ENCODE measurements around the gene RAPSN.

Gene RAPSN

DNA sequence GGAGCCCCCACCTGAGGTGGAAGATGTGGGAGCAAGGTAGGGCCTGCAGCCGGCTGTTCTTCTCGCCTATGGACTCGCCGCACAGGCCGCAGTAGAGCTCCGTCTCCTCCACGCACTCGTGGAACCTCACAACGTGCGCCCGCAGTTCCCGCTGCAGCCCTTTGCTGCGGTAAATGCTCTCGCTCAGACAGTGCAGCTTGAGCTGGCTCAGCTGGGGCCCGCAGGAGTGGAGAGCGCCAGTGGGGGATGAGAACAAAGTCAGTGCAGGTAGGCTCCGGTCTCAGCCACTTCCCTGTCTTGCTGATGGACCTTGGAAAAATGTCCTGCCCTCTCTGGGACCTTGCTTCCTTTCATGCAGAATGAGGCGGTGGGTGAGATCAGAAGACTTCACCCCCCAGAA is 10.2 kb downstream of the RAPSN start:
- Histone ChIP-seq H2AFZ (ENCODE audit: low read length) (no peak overlapping the region), H3K4me3 (ENCODE audit: low read depth, low read length, poor library complexity, severe bottlenecking) (no peak overlapping the region), H3K4me1 (ENCODE audit: insufficient read depth, low read length, severe bottlenecking) (peaks cover 10% of the 10 kb centered on the region), H3K4me2 (ENCODE audit: low read length) (no peak overlapping the region), H3K27me3 (ENCODE audit: insufficient read depth, low read length) (no peaks in the 10 kb centered on the region), H3K9me3 (ENCODE audit: low read length) (no peaks in the 10 kb centered on the region), H3K9ac (ENCODE audit: low read length) (no peak overlapping the region), H3F3A (ENCODE audit: insufficient read depth, low read length) (no peaks in the 10 kb centered on the region), H3K36me3 (ENCODE audit: insufficient read depth, low read length) (no peaks in the 10 kb centered on the region), H3K79me2 (ENCODE audit: insufficient read depth, low read length) (no peaks in the 10 kb centered on the region), H3K9me2 (ENCODE audit: low read depth, low read length) (no peaks in the 10 kb centered on the region), H4K20me1 (ENCODE audit: insufficient read depth, low read length) (no peaks in the 10 kb centered on the region), H3K27ac (ENCODE audit: low read depth, low read length, poor library complexity, severe bottlenecking) (no peak overlapping the region)
- TF ChIP-seq EZH2 (IDR thresholded peaks at IDR 0.05; ENCODE audit: borderline replicate concordance, low read length) (no peak), CTCF (IDR thresholded peaks at IDR 0.05; ENCODE audit: low read length) (no peak)

DNA sequence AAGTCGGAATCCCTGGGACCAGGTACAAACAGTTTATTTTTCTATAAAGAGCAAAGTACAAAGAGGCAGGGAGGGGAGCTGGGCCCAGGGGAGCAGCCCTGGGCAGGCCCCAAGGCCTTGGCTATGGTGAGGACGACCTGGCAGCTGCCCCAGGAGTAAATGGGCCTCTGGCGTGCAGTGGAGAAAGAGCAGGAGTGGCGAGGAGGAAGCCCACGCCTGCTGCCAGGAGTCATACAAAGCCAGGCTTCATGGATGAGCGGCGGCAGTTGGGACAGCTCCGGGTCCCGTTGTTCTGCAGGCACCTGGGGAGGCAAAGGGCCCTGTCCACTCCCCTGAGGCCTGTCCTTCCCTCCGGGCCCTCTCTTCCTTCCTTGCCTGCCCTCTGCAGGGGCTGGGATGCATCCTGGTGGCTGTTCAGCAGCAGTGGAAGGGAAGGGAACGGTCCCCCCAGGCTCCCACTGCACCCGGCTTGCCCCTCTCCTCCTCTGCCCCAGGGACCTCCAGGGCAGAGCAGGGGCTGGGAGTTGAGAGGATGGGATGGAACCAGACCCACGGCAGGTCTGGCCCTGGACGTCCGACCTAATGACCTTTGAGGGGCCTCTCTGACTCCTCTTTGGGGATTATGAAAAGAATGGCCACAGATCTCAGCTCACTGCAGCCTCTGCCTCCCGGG is 11.1 kb downstream of the RAPSN start:
- Histone ChIP-seq H3K36me3 (ENCODE audit: insufficient read depth, low read length) (no peaks in the 10 kb centered on the region), H3K27ac (ENCODE audit: low read depth, low read length, poor library complexity, severe bottlenecking) (no peak overlapping the region), H3K4me2 (ENCODE audit: low read length) (no peak overlapping the region), H3K79me2 (ENCODE audit: insufficient read depth, low read length) (no peaks in the 10 kb centered on the region), H3K9me3 (ENCODE audit: low read length) (no peaks in the 10 kb centered on the region), H3K4me3 (ENCODE audit: low read depth, low read length, poor library complexity, severe bottlenecking) (no peak overlapping the region), H3K4me1 (ENCODE audit: insufficient read depth, low read length, severe bottlenecking) (peaks cover 2% of the 10 kb centered on the region), H3K27me3 (ENCODE audit: insufficient read depth, low read length) (no peaks in the 10 kb centered on the region), H2AFZ (ENCODE audit: low read length) (no peak overlapping the region), H3F3A (ENCODE audit: insufficient read depth, low read length) (no peaks in the 10 kb centered on the region), H4K20me1 (ENCODE audit: insufficient read depth, low read length) (no peaks in the 10 kb centered on the region), H3K9me2 (ENCODE audit: low read depth, low read length) (no peaks in the 10 kb centered on the region), H3K9ac (ENCODE audit: low read length) (no peak overlapping the region)
- TF ChIP-seq EZH2 (IDR thresholded peaks at IDR 0.05; ENCODE audit: borderline replicate concordance, low read length) (no peak), CTCF (IDR thresholded peaks at IDR 0.05; ENCODE audit: low read length) (no peak)

GRCh38 chr11:47437218-47437745 is 11.7 kb downstream of the RAPSN start:
- Histone ChIP-seq H3K9ac (ENCODE audit: low read length) (no peak overlapping the region), H3F3A (ENCODE audit: insufficient read depth, low read length) (no peaks in the 10 kb centered on the region), H3K4me3 (ENCODE audit: low read depth, low read length, poor library complexity, severe bottlenecking) (no peak overlapping the region), H4K20me1 (ENCODE audit: insufficient read depth, low read length) (no peaks in the 10 kb centered on the region), H3K4me2 (ENCODE audit: low read length) (no peak overlapping the region), H3K27me3 (ENCODE audit: insufficient read depth, low read length) (no peaks in the 10 kb centered on the region), H3K9me3 (ENCODE audit: low read length) (no peaks in the 10 kb centered on the region), H2AFZ (ENCODE audit: low read length) (no peak overlapping the region), H3K79me2 (ENCODE audit: insufficient read depth, low read length) (no peaks in the 10 kb centered on the region), H3K4me1 (ENCODE audit: insufficient read depth, low read length, severe bottlenecking) (no peaks in the 10 kb centered on the region), H3K27ac (ENCODE audit: low read depth, low read length, poor library complexity, severe bottlenecking) (no peak overlapping the region), H3K9me2 (ENCODE audit: low read depth, low read length) (no peaks in the 10 kb centered on the region), H3K36me3 (ENCODE audit: insufficient read depth, low read length) (no peaks in the 10 kb centered on the region)
- TF ChIP-seq EZH2 (IDR thresholded peaks at IDR 0.05; ENCODE audit: borderline replicate concordance, low read length) (no peak), CTCF (IDR thresholded peaks at IDR 0.05; ENCODE audit: low read length) (no peak)

Data from OCI-LY1 (cell line).